ENCODE data around the gene FGD1. TPM values are rescaled to one million over a fixed set of nuclear protein-coding genes. Genes with fewer than 3 reads are reported as not detected.

The FGD1 gene
- total and polyA plus RNA-seq, 2 of the 8 experiments (the other 6 are each of a cell fraction or from before 2014, with no cell fraction given), result 6.8 to 34.9 TPM

GRCh38 chrX:54540289-54540688 is 44.3 kb upstream of the FGD1 start:
- H3K23me2 ChIP-seq (ENCODE audit: low read depth, low read length), result no peaks in the 10 kb centered on the region
- no peak overlapping the region for H3K4ac ChIP-seq (replicated peaks; ENCODE audit: insufficient read length, low read depth, low read length)
- H2AFZ ChIP-seq (ENCODE audit: low read length), result no peak overlapping the region
- H4K5ac ChIP-seq (ENCODE audit: insufficient read length, low read depth, low read length), result no peak overlapping the region
- peaks cover 0 to 2% of the 10 kb centered on the region in 2 experiments for H4K20me1 ChIP-seq (replicated peaks in 1 of 2; ENCODE audit: control insufficient read depth in 1 of 2, insufficient read depth in 2 of 2, low read length in 2 of 2)
- H3K4me2 ChIP-seq (ENCODE audit: insufficient read depth in 1 of 2, low read depth in 2 of 2, low read length in 2 of 2), result no peak overlapping the region
- H3K27ac ChIP-seq (ENCODE audit: low read depth, low read length), result no peak overlapping the region
- no peak overlapping the region for H2BK12ac ChIP-seq (ENCODE audit: low read depth, low read length)
- no peak overlapping the region for H3K23ac ChIP-seq (ENCODE audit: insufficient read length)
- no peaks in the 10 kb centered on the region for H3K9me3 ChIP-seq (ENCODE audit: insufficient read depth in 2 of 2, low read depth in 1 of 2, low read length in 1 of 2)
- no peak overlapping the region for H3K18ac ChIP-seq (ENCODE audit: extremely low read depth, low read length)
- H3K4me1 ChIP-seq (replicated peaks in 1 of 4; ENCODE audit: control insufficient read depth in 3 of 4, insufficient read depth in 4 of 4, low read length in 3 of 4), result no peaks in the 10 kb centered on the region
- peaks cover 2% of the 10 kb centered on the region; the same call in 1 of the 2 replicates for H3K79me1 ChIP-seq (ENCODE audit: low read depth, low read length)
- TF ChIP-seq FOSL1 (IDR thresholded peaks at IDR 0.05; ENCODE audit: insufficient read depth, low read depth, low read length), result no peak
- no peak for TF ChIP-seq POU5F1 (IDR thresholded peaks at IDR 0.05; ENCODE audit: low read depth, low read length)
- TF ChIP-seq ZNF274 (IDR thresholded peaks at IDR 0.05; ENCODE audit: borderline replicate concordance, extremely low read depth, low read length), result no peak
- no peak for TF ChIP-seq EGR1 (IDR thresholded peaks at IDR 0.05; ENCODE audit: borderline replicate concordance, low read depth, low read length)
- TF ChIP-seq YY1 (IDR thresholded peaks at IDR 0.05; ENCODE audit: low read depth, low read length), result no peak
- TF ChIP-seq TAF7 (optimal IDR thresholded peaks at IDR 0.05; ENCODE audit: borderline replicate concordance, low read depth, low read length), result no peak
- TF ChIP-seq CTCF (IDR thresholded peaks at IDR 0.05; ENCODE audit: control extremely low read depth in 1 of 3, insufficient read depth in 1 of 3, low read depth in 1 of 3, low read length in 3 of 3), result peak in 1 of 3 experiments; percentile 23; a peak in 1 of 4 replicates
- peak; percentile 42 for FAIRE-seq
- H3K9ac ChIP-seq (replicated peaks in 1 of 4; ENCODE audit: extremely low read depth in 1 of 4, low read depth in 3 of 4, low read length in 3 of 4), result no peak overlapping the region
- H3K14ac ChIP-seq (ENCODE audit: insufficient read length), result no peak overlapping the region
- H3K36me3 ChIP-seq (ENCODE audit: control insufficient read depth in 2 of 4, insufficient read depth in 4 of 4, low read length in 3 of 4), result peaks cover 18 to 46% (median 36%) of the 10 kb centered on the region in 4 experiments; a peak in 6 of 8 replicates
- POLR2A ChIA-PET (ENCODE audit: partially characterized antibody), result interaction anchor here (1.8 to 3.4 kb wide), 2 partner anchors 12 to 14 kb away, joined by 3 to 14 read pairs; no protein-coding TSS in a partner anchor
- H3K56ac ChIP-seq (replicated peaks; ENCODE audit: insufficient read length, low read depth, low read length), result no peak overlapping the region
- no peak overlapping the region for H3K4me3 ChIP-seq (ENCODE audit: extremely low read depth in 1 of 4, insufficient read depth in 2 of 4, low read depth in 3 of 4, low read length in 4 of 4)
- no peaks in the 10 kb centered on the region for H3K27me3 ChIP-seq (replicated peaks in 1 of 4; ENCODE audit: control insufficient read depth in 3 of 4, extremely low read depth in 1 of 4, insufficient read depth in 3 of 4, low read length in 3 of 4)
- H3K79me2 ChIP-seq (ENCODE audit: control insufficient read depth in 1 of 2, insufficient read depth in 2 of 2, low read length in 2 of 2), result peaks cover 0 to 7% of the 10 kb centered on the region in 2 experiments; a peak in 2 of 4 replicates
- no peak overlapping the region for H2BK15ac ChIP-seq (ENCODE audit: low read length)
- no peak overlapping the region for H2BK120ac ChIP-seq (replicated peaks; ENCODE audit: low read depth, low read length)
- H2BK5ac ChIP-seq (ENCODE audit: low read depth, low read length), result no peak overlapping the region
- H4K91ac ChIP-seq (replicated peaks; ENCODE audit: insufficient read length, low read length), result no peak overlapping the region
- 92% methylated on average over 4 of the region's 4 CpGs; no CpG with 5 or more reads in 1 of the 2 experiments for WGBS, 2 experiments (ENCODE audit: extremely low coverage in 1 of 2, insufficient coverage in 1 of 2, insufficient read length in 1 of 2, insufficient replicate concordance in 2 of 2, low coverage in 1 of 2, low lambda C conversion rate in 2 of 2, missing lambda C conversion rate in 1 of 2)
- H4K8ac ChIP-seq (ENCODE audit: extremely low read depth, insufficient read depth, low read length), result no peak overlapping the region
- no peak overlapping the region for H2AK5ac ChIP-seq (ENCODE audit: low read depth, low read length)
- no peak for DNase-seq (ENCODE audit: low read depth in 1 of 2, low spot score in 2 of 2)
- no peak overlapping the region for H2BK20ac ChIP-seq (ENCODE audit: low read length)
- CTCF ChIA-PET (ENCODE audit: partially characterized antibody), result no interaction called here
